AG09309 (cell line): ENCODE data around the gene HAO2.
"Not testable (repeated sequence)": the region's sequence is repeated elsewhere in the genome, so short reads cannot be mapped to it uniquely, and the experiment has no call there.

ENCODE experiments used
- DNase-seq: peaks from one replicate; pipeline ENCODE4 v3.0.0-alpha.2; 2010; ENCODE audit warnings: low read depth
- H3K4me3 ChIP-seq: 2 replicates; pipeline ENCODE4 v1.5.1; 2011; ENCODE audit warnings: mild to moderate bottlenecking, low read depth, low read length, moderate library complexity; ENCODE audit not compliant: control insufficient read depth
- TF ChIP-seq, protein P1 (sequence below): IDR thresholded peaks from 2 replicates; pipeline ENCODE4 v1.5.1; 2011; ENCODE audit warnings: mild to moderate bottlenecking, low read depth, low read length, inconsistent platforms; ENCODE audit not compliant: insufficient read depth, control insufficient read depth; ENCODE audit errors: missing control alignments

Gene HAO2

DNA sequence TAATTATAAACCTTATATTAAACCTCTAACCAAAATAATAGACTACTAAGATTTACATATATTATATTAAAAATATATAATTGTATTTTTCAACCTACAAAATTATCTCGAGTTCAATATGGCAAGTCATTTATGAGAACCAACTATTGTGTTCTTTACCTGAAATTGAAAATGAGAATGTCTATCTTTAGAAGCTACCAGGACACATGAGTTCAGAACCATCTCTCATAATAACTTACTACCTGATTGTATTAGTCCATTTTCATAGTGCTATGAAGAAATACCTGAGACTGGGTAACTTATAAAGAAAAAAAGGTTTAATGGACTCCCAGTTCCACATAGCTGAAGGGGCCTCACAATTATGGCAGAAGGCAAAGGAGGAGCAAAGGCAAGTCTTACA is 6.8 kb downstream of the HAO2 start:
- H3K4me3 ChIP-seq: no peak overlapping the region
- no peak for DNase-seq
- TF ChIP-seq, protein P1, sequence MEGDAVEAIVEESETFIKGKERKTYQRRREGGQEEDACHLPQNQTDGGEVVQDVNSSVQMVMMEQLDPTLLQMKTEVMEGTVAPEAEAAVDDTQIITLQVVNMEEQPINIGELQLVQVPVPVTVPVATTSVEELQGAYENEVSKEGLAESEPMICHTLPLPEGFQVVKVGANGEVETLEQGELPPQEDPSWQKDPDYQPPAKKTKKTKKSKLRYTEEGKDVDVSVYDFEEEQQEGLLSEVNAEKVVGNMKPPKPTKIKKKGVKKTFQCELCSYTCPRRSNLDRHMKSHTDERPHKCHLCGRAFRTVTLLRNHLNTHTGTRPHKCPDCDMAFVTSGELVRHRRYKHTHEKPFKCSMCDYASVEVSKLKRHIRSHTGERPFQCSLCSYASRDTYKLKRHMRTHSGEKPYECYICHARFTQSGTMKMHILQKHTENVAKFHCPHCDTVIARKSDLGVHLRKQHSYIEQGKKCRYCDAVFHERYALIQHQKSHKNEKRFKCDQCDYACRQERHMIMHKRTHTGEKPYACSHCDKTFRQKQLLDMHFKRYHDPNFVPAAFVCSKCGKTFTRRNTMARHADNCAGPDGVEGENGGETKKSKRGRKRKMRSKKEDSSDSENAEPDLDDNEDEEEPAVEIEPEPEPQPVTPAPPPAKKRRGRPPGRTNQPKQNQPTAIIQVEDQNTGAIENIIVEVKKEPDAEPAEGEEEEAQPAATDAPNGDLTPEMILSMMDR: no peak

DNA sequence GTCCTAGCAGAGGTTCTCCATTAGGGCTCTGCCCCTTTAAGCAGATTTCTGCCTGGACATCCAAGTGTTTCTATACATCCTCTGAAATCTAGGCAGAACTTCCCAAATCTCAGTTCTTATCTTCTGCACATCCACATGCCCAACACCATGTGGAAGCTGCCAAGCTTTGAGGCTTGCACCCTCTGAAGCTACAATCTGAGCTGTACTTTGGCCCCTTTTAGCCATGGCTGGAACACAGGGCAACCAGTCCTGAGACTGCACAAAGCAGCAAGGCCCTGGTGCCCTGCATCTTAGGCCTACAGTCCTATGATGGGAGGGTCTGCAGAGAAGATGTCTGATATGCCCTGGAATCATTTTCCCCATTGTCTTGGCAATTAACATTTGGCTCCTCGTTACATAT is 8.0 kb downstream of the HAO2 start:
- DNase-seq: no peak
- TF ChIP-seq, protein P1: no peak

DNA sequence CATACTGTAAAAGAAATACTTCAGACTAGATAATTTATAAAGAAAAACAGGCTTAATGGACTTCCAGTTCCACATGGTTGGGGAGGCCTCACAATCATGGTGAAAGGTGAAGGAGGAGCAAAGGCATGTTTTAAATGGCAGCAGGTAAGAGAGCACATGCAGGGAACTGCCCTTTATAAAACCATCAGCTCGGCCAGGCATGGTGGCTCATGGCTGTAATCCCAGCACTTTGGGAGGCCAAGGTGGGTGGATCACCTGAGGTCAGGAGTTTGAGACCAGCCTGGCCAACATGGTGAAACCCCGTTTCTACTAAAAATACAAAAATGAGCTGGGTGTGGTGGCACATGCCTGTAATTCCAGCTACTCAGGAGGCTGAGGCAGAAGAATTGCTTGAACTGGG is 9.0 kb downstream of the HAO2 start:
- DNase-seq, H3K4me3 ChIP-seq: not testable (repeated sequence)

More for the DNA sequence above, 8.0 kb downstream of the HAO2 start:
- H3K4me3 ChIP-seq: no peak overlapping the region

DNA sequence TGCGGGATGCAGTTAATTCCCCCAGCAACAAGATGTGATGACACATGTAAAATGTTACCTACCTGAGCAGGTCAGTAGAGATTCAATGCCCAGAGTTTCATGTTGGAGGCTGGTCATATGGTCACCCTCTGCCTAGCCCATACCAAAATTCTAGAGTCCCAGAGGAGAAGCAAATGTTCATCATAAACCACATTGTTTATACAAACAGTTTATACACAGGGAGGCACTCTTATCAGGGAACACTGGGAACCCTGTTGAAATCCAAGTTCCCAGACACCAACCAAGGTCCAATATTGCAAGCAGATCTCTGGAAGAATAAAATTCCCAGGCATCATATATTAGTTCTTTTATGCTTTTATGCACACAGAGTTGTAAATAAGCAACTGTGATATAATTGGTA is 10.5 kb downstream of the HAO2 start:
- H3K4me3 ChIP-seq: no peak overlapping the region
- TF ChIP-seq, protein P1: no peak
- no peak for DNase-seq

DNA sequence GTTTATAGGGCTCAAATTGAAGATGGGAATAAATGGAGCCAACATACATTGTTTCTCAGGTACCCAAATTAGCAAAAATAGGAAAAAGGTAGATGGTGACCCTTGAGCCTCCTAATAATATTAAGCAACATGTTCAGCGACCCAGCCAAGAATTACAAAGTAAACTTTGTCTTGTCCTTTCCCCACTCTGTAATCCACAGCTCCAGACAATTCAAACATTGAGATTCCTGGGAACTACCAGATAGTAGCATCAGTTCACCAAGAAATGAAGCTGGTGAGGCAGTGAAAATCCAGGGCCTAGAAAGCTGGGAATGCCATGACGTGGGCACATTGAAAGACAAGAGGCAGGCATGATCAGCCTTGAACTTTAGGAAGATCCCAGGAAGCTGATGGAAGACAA is 11.7 kb downstream of the HAO2 start:
- H3K4me3 ChIP-seq: no peak overlapping the region
- TF ChIP-seq, protein P1: no peak
- no peak for DNase-seq

DNA sequence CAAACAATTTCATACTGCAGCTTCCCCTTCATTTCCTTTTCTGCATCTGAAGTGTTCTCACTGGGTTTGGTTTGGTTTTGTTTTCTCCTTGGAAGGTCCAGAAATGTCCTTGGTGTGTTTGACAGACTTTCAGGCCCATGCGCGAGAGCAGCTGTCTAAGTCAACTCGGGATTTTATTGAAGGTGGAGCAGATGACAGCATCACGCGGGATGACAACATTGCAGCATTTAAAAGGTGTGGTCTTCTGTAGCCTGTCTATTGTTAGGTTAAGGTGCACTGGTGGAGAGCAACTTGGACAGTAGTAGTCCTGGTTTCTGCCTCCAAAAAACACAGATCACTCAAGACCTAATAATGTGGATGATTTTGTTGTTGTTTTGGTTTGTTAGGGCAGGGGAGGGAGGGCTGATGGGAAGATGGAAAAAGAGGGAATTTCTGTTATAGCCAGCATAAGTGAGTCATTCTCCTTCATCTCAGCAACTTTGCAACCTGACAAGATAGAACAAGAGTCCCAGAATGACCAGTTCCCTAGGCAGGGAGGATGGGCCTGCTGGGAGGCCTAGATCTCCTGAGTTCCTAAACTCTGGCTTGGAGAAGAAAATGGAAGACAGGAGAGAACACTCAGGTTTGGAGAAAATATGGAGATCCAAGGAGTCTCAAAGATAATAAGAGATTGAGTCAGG is 12.5 kb downstream of the HAO2 start:
- H3K4me3 ChIP-seq: no peak overlapping the region
- TF ChIP-seq, protein P1: no peak
- no peak for DNase-seq

DNA sequence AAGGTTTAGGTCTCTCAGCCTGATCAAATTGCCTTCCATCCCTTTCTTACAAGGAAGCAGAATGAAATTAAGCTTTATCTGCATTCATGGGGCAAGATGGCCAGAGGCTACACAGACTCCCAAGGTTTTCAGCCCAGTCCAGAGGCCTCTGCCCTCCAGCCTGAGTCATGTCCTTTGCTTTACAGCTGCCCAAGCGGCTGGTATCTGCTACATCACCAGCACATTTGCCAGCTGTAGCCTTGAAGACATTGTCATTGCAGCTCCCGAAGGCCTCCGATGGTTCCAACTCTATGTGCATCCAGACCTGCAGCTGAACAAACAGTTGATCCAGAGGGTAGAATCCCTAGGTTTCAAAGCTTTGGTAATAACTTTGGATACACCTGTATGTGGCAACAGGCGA is 16.0 kb downstream of the HAO2 start:
- no peak overlapping the region for H3K4me3 ChIP-seq
- TF ChIP-seq, protein P1: no peak
- no peak for DNase-seq
